Activated CD8-positive, alpha-beta memory T cell treated with anti-CD3 and anti-CD28 coated beads for 24 hours (primary cell): ENCODE results near the gene MDN1.
"Not testable (repeated sequence)": the region's sequence is repeated elsewhere in the genome, so short reads cannot be mapped to it uniquely, and the experiment has no call there.

Experiments
- DNase-seq: peaks from one replicate; pipeline ENCODE4 v3.0.0-alpha.2; 2020

Gene MDN1

GRCh38 chr6:89807581-89807980 lies 12.0 kb downstream of the MDN1 start:
- DNase-seq, result no peak

GRCh38 chr6:89805814-89806371 lies 13.7 kb downstream of the MDN1 start:
- DNase-seq, result no peak

GRCh38 chr6:89803271-89803670 lies 16.3 kb downstream of the MDN1 start:
- no peak for DNase-seq

- DNase-seq, result no peak
These were observed 19.8 kb downstream of the MDN1 start for GRCh38 chr6:89799756-89800155.

GRCh38 chr6:89799096-89799495 lies 20.5 kb downstream of the MDN1 start:
- DNase-seq, result no peak

GRCh38 chr6:89797317-89797716 lies 22.3 kb downstream of the MDN1 start:
- DNase-seq, result no peak

- DNase-seq, result no peak
These were observed 25.3 kb downstream of the MDN1 start for GRCh38 chr6:89794324-89794723.

GRCh38 chr6:89793586-89793985 lies 26.0 kb downstream of the MDN1 start:
- no peak for DNase-seq

GRCh38 chr6:89792881-89793280 lies 26.7 kb downstream of the MDN1 start:
- DNase-seq, result no peak

GRCh38 chr6:89790403-89790802 lies 29.2 kb downstream of the MDN1 start:
- no peak for DNase-seq

GRCh38 chr6:89789980-89790379 lies 29.6 kb downstream of the MDN1 start:
- DNase-seq, result no peak

- DNase-seq, result no peak
These were observed 31.8 kb downstream of the MDN1 start for GRCh38 chr6:89787660-89788328.

GRCh38 chr6:89786970-89787369 lies 32.6 kb downstream of the MDN1 start:
- no peak for DNase-seq

GRCh38 chr6:89784838-89785237 lies 34.8 kb downstream of the MDN1 start:
- no peak for DNase-seq

GRCh38 chr6:89783293-89783692 lies 36.3 kb downstream of the MDN1 start:
- not testable (repeated sequence) for DNase-seq

GRCh38 chr6:89782222-89782621 lies 37.4 kb downstream of the MDN1 start:
- no peak for DNase-seq

- DNase-seq, result no peak
These were observed 38.2 kb downstream of the MDN1 start for GRCh38 chr6:89781070-89782034.

GRCh38 chr6:89777455-89777854 lies 42.1 kb downstream of the MDN1 start:
- DNase-seq, result no peak

- DNase-seq, result no peak
These were observed 42.9 kb downstream of the MDN1 start for GRCh38 chr6:89776583-89777233.

GRCh38 chr6:89775150-89775549 lies 44.4 kb downstream of the MDN1 start:
- DNase-seq, result no peak

- DNase-seq, result no peak
These were observed 50.0 kb downstream of the MDN1 start for GRCh38 chr6:89769572-89769971.

- DNase-seq, result no peak
These were observed 51.3 kb downstream of the MDN1 start for GRCh38 chr6:89768324-89768723.

- no peak for DNase-seq
These were observed 56.0 kb downstream of the MDN1 start for GRCh38 chr6:89763550-89763949.
